Fibroblast of mammary gland (primary cell): ENCODE data around the gene ERBIN.

Experiments
- DNase-seq: peaks from one replicate; pipeline ENCODE4 v3.0.0-alpha.2; 2010; ENCODE audit warnings: low read depth
- H3K4me3 ChIP-seq: 2 replicates; pipeline ENCODE4 v1.5.1; 2011; ENCODE audit warnings: low read depth, mild to moderate bottlenecking, low read length, moderate library complexity; ENCODE audit not compliant: control insufficient read depth
- CTCF ChIP-seq: conservative IDR thresholded peaks from 2 replicates; pipeline ENCODE4 v1.5.1; 2011; ENCODE audit warnings: low read depth, low read length, inconsistent platforms; ENCODE audit not compliant: control insufficient read depth, insufficient read depth

Gene ERBIN

GRCh38 chr5:65933295-65933694 lies 6.9 kb downstream of the ERBIN start:
- DNase-seq, result no peak
- H3K4me3 ChIP-seq, result no peak overlapping the region
- no peak for TF ChIP-seq CTCF

- H3K4me3 ChIP-seq, result no peak overlapping the region
- no peak for TF ChIP-seq CTCF
- no peak for DNase-seq
These were observed 11.9 kb downstream of the ERBIN start for GRCh38 chr5:65938256-65938655.

- H3K4me3 ChIP-seq, result no peak overlapping the region
- no peak for DNase-seq
- no peak for TF ChIP-seq CTCF
These were observed 17.4 kb downstream of the ERBIN start for GRCh38 chr5:65943771-65944170.

- DNase-seq, result peak; percentile 55
- H3K4me3 ChIP-seq, result no peak overlapping the region
- no peak for TF ChIP-seq CTCF
These were observed 19.9 kb downstream of the ERBIN start for GRCh38 chr5:65946198-65946745.

- no peak for TF ChIP-seq CTCF
- DNase-seq, result no peak
- no peak overlapping the region for H3K4me3 ChIP-seq
These were observed 21.9 kb downstream of the ERBIN start for GRCh38 chr5:65948115-65948747.

- DNase-seq, result no peak
- TF ChIP-seq CTCF, result no peak
- no peak overlapping the region for H3K4me3 ChIP-seq
These were observed 25.0 kb downstream of the ERBIN start for GRCh38 chr5:65951330-65951729.
